ENCODE measurements around the gene CHRNA4. TPM values are rescaled to one million over a fixed set of nuclear protein-coding genes. Genes with fewer than 3 reads are reported as not detected.

CHRNA4 gene
- polyA plus RNA-seq, 1 experiment, result not detected

DNA sequence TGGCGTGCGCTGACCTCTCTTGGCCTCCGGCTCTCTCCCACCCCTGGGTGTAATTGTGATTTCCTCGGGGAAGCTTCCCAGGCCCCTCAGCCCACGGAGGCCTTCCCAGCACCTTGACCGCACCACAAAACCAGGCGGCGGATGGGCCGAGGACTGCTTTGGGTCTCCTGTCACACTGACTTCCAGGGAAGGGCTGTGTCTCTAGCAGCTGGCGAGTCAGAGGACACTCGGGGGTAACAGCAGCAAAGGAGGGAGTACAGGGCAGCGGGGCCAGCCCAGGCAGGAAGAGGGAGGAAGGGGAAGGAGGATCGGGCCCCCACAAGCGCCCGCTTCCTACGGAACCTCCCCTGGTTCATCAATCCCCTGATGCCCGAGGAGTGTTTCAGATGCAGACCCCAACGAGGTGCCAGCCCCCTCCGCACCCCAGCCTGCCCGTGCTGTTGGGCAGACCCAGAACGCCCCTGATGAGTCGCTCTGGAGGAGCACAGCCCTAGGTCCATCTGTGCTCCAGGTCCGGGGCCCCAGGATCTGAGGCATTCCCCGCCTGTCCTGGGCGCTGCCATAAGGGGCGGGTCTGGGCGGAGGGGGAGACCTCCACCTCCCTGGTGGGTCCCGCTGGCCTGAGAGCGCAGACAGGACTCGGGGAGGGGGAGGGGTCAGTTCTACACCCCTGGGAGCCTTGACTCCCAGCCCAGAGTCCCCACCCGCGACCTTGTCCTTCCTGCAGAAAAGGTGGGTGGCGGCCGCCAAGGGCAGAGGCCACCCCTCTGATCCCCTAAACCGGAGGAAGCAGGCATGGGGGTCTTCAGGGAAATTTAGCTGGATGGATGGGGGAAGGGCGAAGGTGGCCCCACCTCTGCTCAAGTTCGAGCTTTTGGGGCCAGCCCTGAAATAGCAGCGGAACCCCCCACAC is 956 bp downstream of the CHRNA4 start:
- no peak for DNase-seq (ENCODE audit: low read depth, low spot score)
- no peak overlapping the region for H3K4me3 ChIP-seq (ENCODE audit: low read depth, low read length)
- TF ChIP-seq, protein P1, sequence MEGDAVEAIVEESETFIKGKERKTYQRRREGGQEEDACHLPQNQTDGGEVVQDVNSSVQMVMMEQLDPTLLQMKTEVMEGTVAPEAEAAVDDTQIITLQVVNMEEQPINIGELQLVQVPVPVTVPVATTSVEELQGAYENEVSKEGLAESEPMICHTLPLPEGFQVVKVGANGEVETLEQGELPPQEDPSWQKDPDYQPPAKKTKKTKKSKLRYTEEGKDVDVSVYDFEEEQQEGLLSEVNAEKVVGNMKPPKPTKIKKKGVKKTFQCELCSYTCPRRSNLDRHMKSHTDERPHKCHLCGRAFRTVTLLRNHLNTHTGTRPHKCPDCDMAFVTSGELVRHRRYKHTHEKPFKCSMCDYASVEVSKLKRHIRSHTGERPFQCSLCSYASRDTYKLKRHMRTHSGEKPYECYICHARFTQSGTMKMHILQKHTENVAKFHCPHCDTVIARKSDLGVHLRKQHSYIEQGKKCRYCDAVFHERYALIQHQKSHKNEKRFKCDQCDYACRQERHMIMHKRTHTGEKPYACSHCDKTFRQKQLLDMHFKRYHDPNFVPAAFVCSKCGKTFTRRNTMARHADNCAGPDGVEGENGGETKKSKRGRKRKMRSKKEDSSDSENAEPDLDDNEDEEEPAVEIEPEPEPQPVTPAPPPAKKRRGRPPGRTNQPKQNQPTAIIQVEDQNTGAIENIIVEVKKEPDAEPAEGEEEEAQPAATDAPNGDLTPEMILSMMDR (IDR thresholded peaks at IDR 0.05; ENCODE audit: low read depth, low read length), result no peak
- peaks cover 11% of the 10 kb centered on the region for H3K27me3 ChIP-seq (ENCODE audit: control insufficient read depth, insufficient read depth, low read length)
- ChIA-PET CTCF (no interaction called here), POLR2A (no interaction called here)
- peaks cover 39% of the 10 kb centered on the region for H3K9me3 ChIP-seq (ENCODE audit: control insufficient read depth, insufficient read depth, low read length)
- H3K27ac ChIP-seq (ENCODE audit: low read depth, low read length), result no peak overlapping the region

DNA sequence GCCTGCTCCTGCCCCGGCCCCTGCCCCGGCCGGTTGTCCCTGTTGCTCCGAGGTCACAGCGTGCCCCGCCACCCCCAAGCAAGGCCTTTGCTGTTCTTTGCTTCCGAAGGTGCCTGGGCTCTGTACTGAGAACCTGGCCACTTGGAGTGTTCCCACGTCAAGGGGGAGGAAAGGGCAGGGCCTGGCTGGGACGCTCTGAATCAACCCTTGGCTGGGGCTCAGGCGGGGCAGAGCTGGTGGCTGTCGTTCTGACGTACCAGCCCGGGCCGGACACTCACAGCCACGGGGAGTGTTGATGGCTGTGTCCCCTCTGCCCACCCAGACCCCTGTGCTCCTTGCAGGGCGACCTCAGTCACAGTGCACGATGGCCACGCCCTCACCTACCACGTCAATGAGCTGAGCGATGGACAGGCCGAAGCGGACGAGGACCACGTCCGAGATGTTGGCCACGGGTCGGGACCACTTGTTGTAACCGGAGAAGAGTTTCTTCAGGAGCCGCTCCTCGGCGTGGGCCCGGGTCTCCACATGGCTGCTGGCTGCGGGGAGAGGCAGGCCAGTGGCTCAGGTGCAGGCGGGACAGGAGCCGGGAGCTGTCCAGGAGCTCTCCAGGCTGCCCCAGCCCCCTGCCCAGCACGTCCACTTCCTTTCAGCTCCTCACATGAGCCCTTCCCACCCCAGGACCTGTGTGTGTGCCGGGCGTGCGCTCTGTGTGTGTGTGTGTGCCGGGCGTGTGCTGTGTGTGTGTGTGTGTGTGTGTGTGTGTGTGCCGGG is 1.8 kb downstream of the CHRNA4 start:
- H3K27ac ChIP-seq (ENCODE audit: low read depth, low read length), result no peak overlapping the region
- CTCF ChIA-PET, result no interaction called here
- peaks cover 48% of the 10 kb centered on the region for H3K9me3 ChIP-seq (ENCODE audit: control insufficient read depth, insufficient read depth, low read length)
- peaks cover 11% of the 10 kb centered on the region for H3K27me3 ChIP-seq (ENCODE audit: control insufficient read depth, insufficient read depth, low read length)
- no peak overlapping the region for H3K4me3 ChIP-seq (ENCODE audit: low read depth, low read length)
- TF ChIP-seq, protein P1 (IDR thresholded peaks at IDR 0.05; ENCODE audit: low read depth, low read length), result no peak
- POLR2A ChIA-PET, result no interaction called here
- no peak for DNase-seq (ENCODE audit: low read depth, low spot score)

DNA sequence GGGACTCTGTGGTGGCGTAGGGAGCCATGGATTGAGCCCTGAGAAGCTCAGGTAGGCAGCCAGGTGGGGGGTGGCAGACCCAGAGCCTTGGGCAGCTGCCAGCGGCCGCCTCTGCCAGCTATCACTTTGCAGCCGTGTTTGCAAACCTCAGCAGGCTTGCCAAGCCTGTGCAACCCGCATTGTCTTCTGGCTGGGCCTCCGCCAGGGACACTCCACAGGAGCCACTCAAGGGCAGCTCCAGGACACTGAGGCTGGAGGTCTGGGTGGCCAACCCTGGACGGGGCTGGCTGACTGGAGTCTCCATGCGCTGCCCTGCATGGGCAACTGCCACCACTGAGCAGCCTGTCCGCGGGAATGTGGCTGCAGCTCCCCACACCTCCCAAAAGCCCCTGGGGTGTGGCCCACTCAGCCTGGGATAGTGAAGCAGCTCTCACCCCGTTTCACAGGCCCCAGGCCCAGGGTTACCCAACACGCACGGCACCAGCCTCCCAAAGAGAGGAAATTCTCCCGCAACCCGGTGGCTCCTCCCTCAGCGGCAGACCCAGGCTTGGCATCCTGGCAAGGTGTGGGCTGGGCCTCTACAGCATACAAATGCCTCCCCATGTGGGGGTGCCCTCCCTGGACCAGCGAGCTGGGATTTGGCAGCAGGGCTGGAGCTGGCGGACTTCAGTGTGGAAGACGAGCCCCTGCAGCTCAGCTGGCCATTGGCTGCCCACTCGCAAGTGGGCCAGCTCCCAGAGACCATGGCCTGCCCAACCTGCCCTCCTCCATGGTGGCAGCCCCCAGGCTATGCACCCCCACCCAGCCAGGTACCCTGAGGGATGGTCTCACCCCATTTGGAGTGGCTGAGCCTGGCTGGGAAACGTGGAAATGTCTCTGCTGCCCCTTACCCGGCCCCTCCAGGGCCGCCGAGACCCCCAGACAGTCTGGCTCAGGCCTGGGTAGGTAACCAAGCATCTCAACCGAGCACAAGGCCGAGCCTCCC is 2.9 kb downstream of the CHRNA4 start:
- Histone ChIP-seq H3K27ac (ENCODE audit: low read depth, low read length) (no peak overlapping the region), H3K4me3 (ENCODE audit: low read depth, low read length) (no peak overlapping the region), H3K27me3 (ENCODE audit: control insufficient read depth, insufficient read depth, low read length) (peaks cover 9% of the 10 kb centered on the region), H3K9me3 (ENCODE audit: control insufficient read depth, insufficient read depth, low read length) (peaks cover 57% of the 10 kb centered on the region)
- TF ChIP-seq, protein P1 (IDR thresholded peaks at IDR 0.05; ENCODE audit: low read depth, low read length), result no peak
- POLR2A ChIA-PET, result no interaction called here
- DNase-seq (ENCODE audit: low read depth, low spot score), result no peak
- CTCF ChIA-PET, result interaction anchor here (0.6 kb wide), 1 partner anchor 23 kb away, joined by 3 read pairs; no protein-coding TSS in a partner anchor

DNA sequence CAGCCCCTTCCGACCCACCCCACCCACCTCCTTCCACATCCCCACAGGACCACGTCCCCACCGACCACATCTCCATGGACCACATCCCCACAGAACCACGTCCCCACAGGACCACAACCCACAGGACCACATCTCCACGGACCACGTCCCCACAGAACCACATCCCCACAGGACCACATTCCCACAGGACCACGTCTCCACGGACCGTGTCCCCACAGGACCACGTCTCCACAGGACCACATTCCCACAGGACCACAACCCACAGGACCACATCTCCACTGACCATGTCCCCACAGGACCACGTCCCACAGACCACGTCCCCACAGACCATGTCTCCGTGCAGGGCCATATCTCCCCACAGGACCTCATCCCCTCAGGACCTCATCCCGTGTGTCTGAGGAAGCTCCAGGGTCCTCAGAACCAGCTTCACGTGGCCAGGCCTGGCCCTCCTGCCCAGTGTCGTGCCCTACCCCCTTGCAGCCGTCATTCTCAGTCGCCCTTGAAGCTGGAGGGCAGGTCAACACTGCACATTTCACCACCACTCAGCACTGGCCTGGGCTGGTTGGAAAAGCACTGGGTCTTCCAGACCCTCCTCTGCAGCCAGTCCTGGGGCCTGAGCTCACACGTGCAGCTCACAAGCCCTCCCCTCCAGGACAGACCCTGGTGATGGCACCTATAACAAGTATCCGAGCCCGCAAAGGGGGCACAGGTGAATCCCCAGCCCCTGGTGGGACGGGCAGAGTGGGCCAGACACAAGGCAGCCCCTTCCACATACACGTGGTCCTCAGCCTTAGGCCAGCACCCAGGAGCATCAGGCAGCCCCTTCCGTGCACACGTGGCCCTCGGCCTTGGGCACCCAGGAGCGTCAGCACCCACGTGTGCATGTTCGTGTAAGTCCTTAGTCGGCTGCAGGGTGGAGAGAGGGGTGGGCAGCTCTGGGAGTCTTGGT is 3.9 kb downstream of the CHRNA4 start:
- TF ChIP-seq, protein P1 (IDR thresholded peaks at IDR 0.05; ENCODE audit: low read depth, low read length), result no peak
- H3K9me3 ChIP-seq (ENCODE audit: control insufficient read depth, insufficient read depth, low read length), result peaks cover 67% of the 10 kb centered on the region
- H3K27me3 ChIP-seq (ENCODE audit: control insufficient read depth, insufficient read depth, low read length), result peaks cover 5% of the 10 kb centered on the region
- H3K27ac ChIP-seq (ENCODE audit: low read depth, low read length), result no peak overlapping the region
- no peak for DNase-seq (ENCODE audit: low read depth, low spot score)
- CTCF ChIA-PET, result interaction anchor here (0.5 to 0.6 kb wide), 2 partner anchors 24 to 346 kb away, joined by 3 to 4 read pairs; no protein-coding TSS in a partner anchor
- POLR2A ChIA-PET, result no interaction called here
- no peak overlapping the region for H3K4me3 ChIP-seq (ENCODE audit: low read depth, low read length)
